ENCODE measurements around the gene ACVR1.
"Not testable (repeated sequence)": the region's sequence is repeated elsewhere in the genome, so short reads cannot be mapped to it uniquely, and the experiment has no call there.

The ACVR1 gene

GRCh38 chr2:157837851-157838441 is 38.2 kb downstream of the ACVR1 start:
- Histone ChIP-seq H3K27ac (ENCODE audit: low read length) (peak overlapping the region; percentile 91), H3K4me3 (ENCODE audit: low read depth in 1 of 2, low read length in 2 of 2) (peak overlapping the region; percentile 58 to 67), H3K9me3 (ENCODE audit: control insufficient read depth in 1 of 2, low read length in 2 of 2) (no peaks in the 10 kb centered on the region), H3K36me3 (ENCODE audit: control insufficient read depth in 1 of 2, insufficient read depth in 2 of 2, low read length in 2 of 2) (peaks cover 0 to 4% of the 10 kb centered on the region in 2 donors), H3K4me1 (ENCODE audit: control insufficient read depth in 1 of 2, insufficient read depth in 2 of 2, low read length in 2 of 2) (peaks cover 41% of the 10 kb centered on the region in 2 donors), H3K27me3 (ENCODE audit: low read depth, low read length) (no peaks in the 10 kb centered on the region)

GRCh38 chr2:157836531-157836930 is 39.6 kb downstream of the ACVR1 start:
- H3K9me3 ChIP-seq (ENCODE audit: control insufficient read depth in 1 of 2, low read length in 2 of 2) = no peaks in the 10 kb centered on the region
- H3K4me1 ChIP-seq (ENCODE audit: control insufficient read depth in 1 of 2, insufficient read depth in 2 of 2, low read length in 2 of 2) = peaks cover 33 to 34% of the 10 kb centered on the region in 2 donors
- H3K27me3 ChIP-seq (ENCODE audit: low read depth, low read length) = no peaks in the 10 kb centered on the region
- H3K27ac ChIP-seq (ENCODE audit: low read length) = no peak overlapping the region
- H3K4me3 ChIP-seq (ENCODE audit: low read depth in 1 of 2, low read length in 2 of 2) = no peak overlapping the region
- H3K36me3 ChIP-seq (ENCODE audit: control insufficient read depth in 1 of 2, insufficient read depth in 2 of 2, low read length in 2 of 2) = peaks cover 0 to 4% of the 10 kb centered on the region in 2 donors

- Histone ChIP-seq H3K4me3 (ENCODE audit: low read depth in 1 of 2, low read length in 2 of 2) (no peak overlapping the region), H3K27me3 (ENCODE audit: low read depth, low read length) (no peaks in the 10 kb centered on the region), H3K9me3 (ENCODE audit: control insufficient read depth in 1 of 2, low read length in 2 of 2) (no peaks in the 10 kb centered on the region), H3K36me3 (ENCODE audit: control insufficient read depth in 1 of 2, insufficient read depth in 2 of 2, low read length in 2 of 2) (peaks cover 0 to 9% of the 10 kb centered on the region in 2 donors), H3K27ac (ENCODE audit: low read length) (no peak overlapping the region), H3K4me1 (ENCODE audit: control insufficient read depth in 1 of 2, insufficient read depth in 2 of 2, low read length in 2 of 2) (peaks cover 30 to 32% of the 10 kb centered on the region in 2 donors)
Measured at GRCh38 chr2:157835425-157835824, 40.7 kb downstream of the ACVR1 start.

- H3K27me3 ChIP-seq (ENCODE audit: low read depth, low read length) = no peaks in the 10 kb centered on the region
- peaks cover 0 to 9% of the 10 kb centered on the region in 2 donors for H3K36me3 ChIP-seq (ENCODE audit: control insufficient read depth in 1 of 2, insufficient read depth in 2 of 2, low read length in 2 of 2)
- H3K4me1 ChIP-seq (ENCODE audit: control insufficient read depth in 1 of 2, insufficient read depth in 2 of 2, low read length in 2 of 2) = peaks cover 30 to 33% of the 10 kb centered on the region in 2 donors
- H3K4me3 ChIP-seq (ENCODE audit: low read depth in 1 of 2, low read length in 2 of 2) = no peak overlapping the region
- H3K27ac ChIP-seq (ENCODE audit: low read length) = no peak overlapping the region
- H3K9me3 ChIP-seq (ENCODE audit: control insufficient read depth in 1 of 2, low read length in 2 of 2) = no peaks in the 10 kb centered on the region
Measured at GRCh38 chr2:157835006-157835405, 41.1 kb downstream of the ACVR1 start.

GRCh38 chr2:157833721-157834120 is 42.4 kb downstream of the ACVR1 start:
- peaks cover 19 to 21% of the 10 kb centered on the region in 2 donors for H3K4me1 ChIP-seq (ENCODE audit: control insufficient read depth in 1 of 2, insufficient read depth in 2 of 2, low read length in 2 of 2)
- no peak overlapping the region for H3K4me3 ChIP-seq (ENCODE audit: low read depth in 1 of 2, low read length in 2 of 2)
- H3K27ac ChIP-seq (ENCODE audit: low read length) = no peak overlapping the region
- H3K27me3 ChIP-seq (ENCODE audit: low read depth, low read length) = no peaks in the 10 kb centered on the region
- H3K9me3 ChIP-seq (ENCODE audit: control insufficient read depth in 1 of 2, low read length in 2 of 2) = no peaks in the 10 kb centered on the region
- peaks cover 0 to 9% of the 10 kb centered on the region in 2 donors for H3K36me3 ChIP-seq (ENCODE audit: control insufficient read depth in 1 of 2, insufficient read depth in 2 of 2, low read length in 2 of 2)

DNA sequence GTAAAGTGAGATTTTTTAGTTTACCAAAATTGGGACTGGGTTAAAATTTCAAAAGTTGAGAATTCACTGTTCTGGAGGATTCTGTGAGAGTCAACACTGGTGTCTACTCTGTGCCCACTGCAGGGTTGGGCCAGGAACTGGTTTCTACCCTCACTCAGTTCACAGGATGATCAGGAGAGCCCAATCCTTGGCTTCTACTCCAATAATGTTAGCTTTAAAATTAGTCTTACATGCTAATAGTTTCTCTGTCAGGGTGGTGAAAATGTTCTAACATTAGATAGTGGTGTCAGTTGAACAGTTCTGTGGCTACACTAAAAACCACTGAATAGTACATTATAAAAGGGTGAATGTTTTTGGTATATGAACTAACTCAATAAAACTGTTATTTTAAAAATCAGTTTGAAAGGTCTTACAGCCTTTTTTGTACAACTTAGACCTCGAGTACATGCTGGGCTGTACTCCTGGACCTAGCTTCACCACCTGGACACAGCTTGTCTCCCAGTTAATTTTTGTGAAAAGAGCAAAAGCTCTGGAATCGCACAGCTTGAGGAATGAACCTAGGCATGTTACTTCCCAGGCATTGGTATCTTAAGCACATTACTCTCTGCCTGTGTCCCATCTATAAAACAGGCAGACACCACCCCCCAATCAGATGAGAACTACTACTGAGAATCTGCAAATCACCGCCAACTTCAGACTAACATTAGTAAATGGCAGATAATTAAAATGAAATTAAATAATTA is 44.4 kb downstream of the ACVR1 start:
- Histone ChIP-seq H3K9me3 (ENCODE audit: control insufficient read depth in 1 of 2, low read length in 2 of 2) (no peaks in the 10 kb centered on the region), H3K27me3 (ENCODE audit: low read depth, low read length) (no peaks in the 10 kb centered on the region)

DNA sequence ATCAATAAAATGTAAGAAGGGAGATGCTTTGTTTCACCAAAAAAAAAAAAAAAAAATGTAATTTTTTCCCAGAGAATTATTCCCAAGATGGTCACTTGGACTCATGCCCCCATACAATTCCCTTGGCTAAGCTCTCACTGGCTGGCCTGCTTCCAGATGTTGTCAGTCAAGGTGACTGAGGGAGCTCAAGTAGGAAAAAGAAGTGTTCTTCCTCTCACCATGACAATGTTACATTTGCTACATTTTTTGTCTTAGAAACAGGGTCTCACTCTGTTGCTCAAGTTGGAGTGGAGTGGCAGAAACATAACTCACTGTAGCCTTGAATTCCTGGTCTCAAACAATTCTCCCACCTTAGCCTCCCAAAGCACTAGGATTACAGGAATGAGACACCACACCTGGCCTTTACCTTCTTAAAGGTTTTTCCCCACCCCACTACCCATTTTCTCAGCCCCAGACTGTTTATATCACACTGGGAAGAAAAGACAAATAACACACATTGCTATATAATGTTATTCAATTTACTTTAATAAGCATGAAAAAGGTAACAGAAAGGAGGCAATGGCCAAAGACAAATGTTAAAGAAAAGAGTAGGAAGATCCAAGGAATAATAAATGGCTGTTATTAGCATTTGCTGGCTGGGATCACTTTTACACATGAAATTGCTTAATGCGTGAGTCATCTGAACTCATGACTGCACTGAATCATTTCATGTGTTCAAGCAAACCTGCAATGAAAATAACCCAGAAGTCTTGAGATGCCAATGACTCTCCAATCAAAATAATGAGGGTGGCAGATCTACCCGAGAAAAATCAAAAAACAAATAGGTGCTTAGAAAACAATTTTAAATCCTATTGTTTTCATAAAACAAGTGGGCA is 45.2 kb downstream of the ACVR1 start:
- Histone ChIP-seq H3K9me3 (ENCODE audit: control insufficient read depth in 1 of 2, low read length in 2 of 2) (no peaks in the 10 kb centered on the region), H3K27ac (ENCODE audit: low read length) (peak overlapping the region; percentile 60), H3K4me3 (ENCODE audit: low read depth in 1 of 2, low read length in 2 of 2) (no peak overlapping the region), H3K4me1 (ENCODE audit: control insufficient read depth in 1 of 2, insufficient read depth in 2 of 2, low read length in 2 of 2) (peaks cover 8% of the 10 kb centered on the region in 2 donors), H3K27me3 (ENCODE audit: low read depth, low read length) (no peaks in the 10 kb centered on the region), H3K36me3 (ENCODE audit: control insufficient read depth in 1 of 2, insufficient read depth in 2 of 2, low read length in 2 of 2) (peaks cover 0 to 4% of the 10 kb centered on the region in 2 donors)

More for the DNA sequence above, 44.4 kb downstream of the ACVR1 start:
- peaks cover 8 to 11% of the 10 kb centered on the region in 2 donors for H3K4me1 ChIP-seq (ENCODE audit: control insufficient read depth in 1 of 2, insufficient read depth in 2 of 2, low read length in 2 of 2)
- peak overlapping the region; percentile 60 for H3K27ac ChIP-seq (ENCODE audit: low read length)
- H3K4me3 ChIP-seq (ENCODE audit: low read depth in 1 of 2, low read length in 2 of 2) = no peak overlapping the region
- H3K36me3 ChIP-seq (ENCODE audit: control insufficient read depth in 1 of 2, insufficient read depth in 2 of 2, low read length in 2 of 2) = peaks cover 0 to 8% of the 10 kb centered on the region in 2 donors

DNA sequence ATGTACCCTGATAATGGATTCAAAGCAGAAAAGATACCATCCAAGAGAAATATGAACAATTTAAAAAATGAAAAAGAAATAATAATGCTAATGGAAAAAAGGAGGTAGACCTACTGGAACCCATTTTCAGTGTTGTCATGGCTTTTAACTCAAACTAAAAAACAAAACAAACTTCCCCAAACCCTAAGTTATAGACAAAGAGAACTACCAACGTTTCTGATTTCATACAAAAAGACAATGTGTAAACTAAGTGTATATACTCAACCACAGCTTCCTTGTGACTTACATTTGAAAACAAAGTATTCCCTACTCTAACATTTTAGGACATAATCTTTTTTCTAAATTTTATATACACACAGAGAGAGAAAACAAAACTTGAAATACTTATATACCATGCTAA is 45.9 kb downstream of the ACVR1 start:
- no peak overlapping the region for H3K27ac ChIP-seq (ENCODE audit: low read length)
- no peaks in the 10 kb centered on the region for H3K27me3 ChIP-seq (ENCODE audit: low read depth, low read length)

GRCh38 chr2:157827377-157827776 is 48.8 kb downstream of the ACVR1 start:
- Histone ChIP-seq H3K4me3 (ENCODE audit: low read depth in 1 of 2, low read length in 2 of 2) (no peak overlapping the region), H3K27ac (ENCODE audit: low read length) (no peak overlapping the region), H3K27me3 (ENCODE audit: low read depth, low read length) (no peaks in the 10 kb centered on the region), H3K36me3 (ENCODE audit: control insufficient read depth in 1 of 2, insufficient read depth in 2 of 2, low read length in 2 of 2) (peaks cover 0 to 4% of the 10 kb centered on the region in 2 donors), H3K4me1 (ENCODE audit: control insufficient read depth in 1 of 2, insufficient read depth in 2 of 2, low read length in 2 of 2) (peaks cover 8% of the 10 kb centered on the region in 2 donors), H3K9me3 (ENCODE audit: control insufficient read depth in 1 of 2, low read length in 2 of 2) (no peaks in the 10 kb centered on the region)

More for the DNA sequence above, 45.9 kb downstream of the ACVR1 start:
- Histone ChIP-seq H3K4me3 (ENCODE audit: low read depth in 1 of 2, low read length in 2 of 2) (no peak overlapping the region), H3K36me3 (ENCODE audit: control insufficient read depth in 1 of 2, insufficient read depth in 2 of 2, low read length in 2 of 2) (peaks cover 0 to 4% of the 10 kb centered on the region in 2 donors), H3K9me3 (ENCODE audit: control insufficient read depth in 1 of 2, low read length in 2 of 2) (no peaks in the 10 kb centered on the region), H3K4me1 (ENCODE audit: control insufficient read depth in 1 of 2, insufficient read depth in 2 of 2, low read length in 2 of 2) (peaks cover 8% of the 10 kb centered on the region in 2 donors)

DNA sequence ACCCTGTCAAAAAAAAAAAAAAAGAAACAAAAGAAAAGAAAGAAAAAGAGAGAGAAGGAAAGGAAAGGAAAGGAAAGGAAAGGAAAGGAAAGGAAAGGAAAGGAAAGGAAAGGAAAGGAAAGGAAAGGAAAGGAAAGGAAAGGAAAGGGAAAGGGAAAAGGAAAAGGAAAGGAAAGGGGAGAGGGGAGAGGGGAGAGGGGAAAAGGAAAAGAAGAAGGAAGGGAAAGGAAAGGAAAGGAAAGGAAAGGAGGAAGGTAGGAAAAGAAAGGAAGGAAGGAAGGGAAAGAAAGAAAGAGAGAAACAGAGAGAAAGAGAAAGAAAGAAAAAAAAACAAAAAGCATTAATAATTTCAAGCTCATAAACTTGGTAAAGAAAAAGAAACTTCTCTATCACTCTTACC is 49.5 kb downstream of the ACVR1 start:
- H3K27me3 ChIP-seq (ENCODE audit: low read depth, low read length); H3K36me3 ChIP-seq (ENCODE audit: control insufficient read depth in 1 of 2, insufficient read depth in 2 of 2, low read length in 2 of 2); H3K27ac ChIP-seq (ENCODE audit: low read length); H3K9me3 ChIP-seq (ENCODE audit: control insufficient read depth in 1 of 2, low read length in 2 of 2); H3K4me3 ChIP-seq (ENCODE audit: low read depth in 1 of 2, low read length in 2 of 2): not testable (repeated sequence)
- peaks cover 8 to 15% of the 10 kb centered on the region in 2 donors for H3K4me1 ChIP-seq (ENCODE audit: control insufficient read depth in 1 of 2, insufficient read depth in 2 of 2, low read length in 2 of 2)

DNA sequence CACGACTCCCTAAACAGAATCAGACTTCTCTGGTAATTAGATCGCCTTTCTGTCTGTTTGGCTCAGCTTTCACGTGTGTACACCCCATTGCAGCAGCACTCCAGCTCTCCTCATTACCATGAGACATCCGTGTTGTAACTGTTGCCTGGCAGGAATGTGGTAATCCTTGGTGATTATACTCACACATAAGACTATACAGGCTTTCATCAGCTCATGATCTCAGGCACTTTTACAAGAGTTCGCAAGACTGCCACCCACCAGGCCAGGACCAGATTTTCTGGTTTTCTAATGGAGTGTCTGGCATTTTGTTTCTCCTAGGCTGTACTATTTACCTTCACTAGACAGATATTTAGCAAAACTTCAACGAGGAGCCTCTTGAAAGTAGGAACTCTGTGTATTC is 50.2 kb downstream of the ACVR1 start:
- Histone ChIP-seq H3K27me3 (ENCODE audit: low read depth, low read length) (no peaks in the 10 kb centered on the region), H3K4me1 (ENCODE audit: control insufficient read depth in 1 of 2, insufficient read depth in 2 of 2, low read length in 2 of 2) (peaks cover 5 to 12% of the 10 kb centered on the region in 2 donors), H3K36me3 (ENCODE audit: control insufficient read depth in 1 of 2, insufficient read depth in 2 of 2, low read length in 2 of 2) (peaks cover 0 to 2% of the 10 kb centered on the region in 2 donors), H3K27ac (ENCODE audit: low read length) (no peak overlapping the region), H3K9me3 (ENCODE audit: control insufficient read depth in 1 of 2, low read length in 2 of 2) (no peaks in the 10 kb centered on the region), H3K4me3 (ENCODE audit: low read depth in 1 of 2, low read length in 2 of 2) (no peak overlapping the region)

Data from muscle layer of duodenum (tissue), 2 donors.